Suprapubic skin (tissue), 4 donors: ENCODE measurements around the gene CEP85L. TPM values are rescaled to one million over a fixed set of nuclear protein-coding genes. Genes with fewer than 3 reads are reported as not detected.

Experiments used
- DNase-seq, 2 donors: peaks; one replicate each; pipeline ENCODE4 v3.0.0-alpha.2; 2019; ENCODE audit warnings: low spot score in 2 of 2
- H3K27ac ChIP-seq: fragments of 200-600 bp; sonication (generic); one replicate; pipeline ENCODE4 v1.5.1; 2019
- H3K27me3 ChIP-seq: fragments of 200-600 bp; sonication (generic); one replicate; pipeline ENCODE4 v1.5.1; 2019
- H3K36me3 ChIP-seq: fragments of 200-600 bp; sonication (generic); one replicate; pipeline ENCODE4 v1.5.1; 2019
- H3K4me1 ChIP-seq: fragments of 200-600 bp; sonication (generic); one replicate; pipeline ENCODE4 v1.5.1; 2019
- H3K4me3 ChIP-seq: fragments of 200-600 bp; sonication (generic); one replicate; pipeline ENCODE4 v1.5.1; 2019; ENCODE audit warnings: mild to moderate bottlenecking
- H3K9me3 ChIP-seq: fragments of 200-600 bp; sonication (generic); one replicate; pipeline ENCODE4 v1.5.1; 2019
- EP300 ChIP-seq: sonication (generic); formaldehyde crosslinking; IDR thresholded peaks from one replicate; pipeline ENCODE4 v1.6.1; 2017; ENCODE audit warnings: antibody characterized with exemption
- POLR2A ChIP-seq, 2 donors: fragments of 450-650 bp; IDR thresholded peaks; one replicate each; pipeline ENCODE4 v1.6.1; 2017; ENCODE audit warnings: antibody characterized with exemption in 2 of 2, mild to moderate bottlenecking in 2 of 2, moderate library complexity in 2 of 2
- POLR2AphosphoS5 ChIP-seq, 3 donors: sonication (generic); formaldehyde crosslinking; IDR thresholded peaks; one replicate each; pipeline ENCODE4 v1.6.1; 2017; ENCODE audit warnings: antibody characterized with exemption in 3 of 3
- WGBS: methylation state at CpG from one replicate; pipeline ENCODE4 v1.1.5; 2018; 5-methylcytosine and 5-hydroxymethylcytosine counted together
- total RNA-seq, 4 donors: library from RNA; depleted of rRNA; stranded (reverse); fragments of >200 nt; gene quantifications; one replicate each; pipeline ENCODE4 v1.1.0, GENCODE V29; 2016
- TF ChIP-seq, protein P1 (sequence below), 2 donors: fragments of 200-600 bp in 1 of 2; fragments of 450-650 bp in 1 of 2; sonication (generic) in 1 of 2; IDR thresholded peaks; one replicate each; pipeline ENCODE4 v1.5.1; 2016 to 2019; ENCODE audit warnings: antibody characterized with exemption in 2 of 2, mild to moderate bottlenecking in 1 of 2, moderate library complexity in 1 of 2

The CEP85L gene
- total RNA-seq, 4 donors from 2014 or later: 4.7 to 9.5 (median 5.3) TPM

DNA sequence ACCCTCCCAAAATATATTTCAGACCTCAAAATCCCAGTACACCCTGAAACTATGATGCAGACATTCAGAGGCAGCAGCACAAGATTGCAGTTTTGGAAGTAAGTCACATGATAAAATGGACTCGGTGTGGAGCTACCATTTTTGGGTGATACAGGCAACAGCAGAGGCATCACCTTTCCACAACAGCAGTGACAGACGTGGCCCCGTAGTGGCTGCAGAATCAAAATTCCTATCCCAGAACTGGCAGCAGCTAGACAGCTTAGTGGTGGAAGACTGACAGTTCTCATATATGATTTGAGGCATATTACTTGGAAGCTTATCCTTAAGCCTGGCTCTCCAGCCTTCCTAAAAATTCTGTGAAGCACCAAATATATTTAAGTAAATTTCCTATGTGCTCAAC is 83.4 kb downstream of the CEP85L start:
- H3K9me3 ChIP-seq: no peaks in the 10 kb centered on the region
- H3K36me3 ChIP-seq: no peaks in the 10 kb centered on the region
- DNase-seq: no peak
- no peaks in the 10 kb centered on the region for H3K27me3 ChIP-seq
- no peak overlapping the region for H3K27ac ChIP-seq
- H3K4me1 ChIP-seq: peaks cover 6% of the 10 kb centered on the region
- TF ChIP-seq POLR2A (IDR thresholded peaks at IDR 0.05) (no peak), EP300 (no peak), POLR2AphosphoS5 (IDR thresholded peaks at IDR 0.05) (no peak)
- TF ChIP-seq, protein P1, sequence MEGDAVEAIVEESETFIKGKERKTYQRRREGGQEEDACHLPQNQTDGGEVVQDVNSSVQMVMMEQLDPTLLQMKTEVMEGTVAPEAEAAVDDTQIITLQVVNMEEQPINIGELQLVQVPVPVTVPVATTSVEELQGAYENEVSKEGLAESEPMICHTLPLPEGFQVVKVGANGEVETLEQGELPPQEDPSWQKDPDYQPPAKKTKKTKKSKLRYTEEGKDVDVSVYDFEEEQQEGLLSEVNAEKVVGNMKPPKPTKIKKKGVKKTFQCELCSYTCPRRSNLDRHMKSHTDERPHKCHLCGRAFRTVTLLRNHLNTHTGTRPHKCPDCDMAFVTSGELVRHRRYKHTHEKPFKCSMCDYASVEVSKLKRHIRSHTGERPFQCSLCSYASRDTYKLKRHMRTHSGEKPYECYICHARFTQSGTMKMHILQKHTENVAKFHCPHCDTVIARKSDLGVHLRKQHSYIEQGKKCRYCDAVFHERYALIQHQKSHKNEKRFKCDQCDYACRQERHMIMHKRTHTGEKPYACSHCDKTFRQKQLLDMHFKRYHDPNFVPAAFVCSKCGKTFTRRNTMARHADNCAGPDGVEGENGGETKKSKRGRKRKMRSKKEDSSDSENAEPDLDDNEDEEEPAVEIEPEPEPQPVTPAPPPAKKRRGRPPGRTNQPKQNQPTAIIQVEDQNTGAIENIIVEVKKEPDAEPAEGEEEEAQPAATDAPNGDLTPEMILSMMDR (IDR thresholded peaks at IDR 0.05): no peak
- no peak overlapping the region for H3K4me3 ChIP-seq
- 76% methylated on average over 3 of the region's 3 CpGs for WGBS

DNA sequence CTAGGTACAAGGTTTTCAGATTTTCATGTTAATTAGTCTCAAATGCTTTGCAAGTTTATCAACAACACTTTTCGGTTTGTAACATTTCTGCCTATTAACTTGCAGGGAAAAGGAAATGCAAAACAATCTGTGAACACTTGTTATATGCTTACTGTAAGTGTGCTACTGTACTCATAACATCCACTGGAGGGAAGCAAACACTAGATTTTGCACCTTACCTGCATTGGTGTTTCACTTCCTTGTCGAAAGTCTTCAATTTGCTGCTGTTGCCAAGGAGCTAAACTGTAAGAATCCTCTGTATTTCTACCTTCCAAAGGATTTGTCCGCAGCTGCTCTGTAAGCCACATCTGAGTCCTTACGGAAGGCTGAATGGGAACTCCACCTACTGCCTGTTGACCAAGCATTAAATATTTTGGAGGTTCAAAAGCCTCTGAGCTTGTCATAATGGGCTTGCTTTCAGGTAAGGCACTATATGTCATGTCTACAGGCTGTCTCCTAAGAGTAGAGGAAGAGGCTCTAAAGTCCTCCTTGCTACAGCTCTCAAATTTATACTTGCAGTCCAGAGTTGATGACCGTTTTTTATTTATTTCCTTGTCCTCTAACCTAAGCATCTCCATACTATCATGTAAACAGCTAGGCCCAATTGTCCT is 86.0 kb downstream of the CEP85L start:
- H3K27ac ChIP-seq: no peak overlapping the region
- no peaks in the 10 kb centered on the region for H3K27me3 ChIP-seq
- TF ChIP-seq, protein P1 (IDR thresholded peaks at IDR 0.05): peak in 1 of 2 donors; percentile 23
- no peak for TF ChIP-seq POLR2A (IDR thresholded peaks at IDR 0.05)
- no peak overlapping the region for H3K4me3 ChIP-seq
- WGBS: 65% methylated on average over 5 of the region's 5 CpGs
- H3K36me3 ChIP-seq: no peaks in the 10 kb centered on the region
- no peaks in the 10 kb centered on the region for H3K9me3 ChIP-seq
- no peak for DNase-seq
- H3K4me1 ChIP-seq: peaks cover 6% of the 10 kb centered on the region

DNA sequence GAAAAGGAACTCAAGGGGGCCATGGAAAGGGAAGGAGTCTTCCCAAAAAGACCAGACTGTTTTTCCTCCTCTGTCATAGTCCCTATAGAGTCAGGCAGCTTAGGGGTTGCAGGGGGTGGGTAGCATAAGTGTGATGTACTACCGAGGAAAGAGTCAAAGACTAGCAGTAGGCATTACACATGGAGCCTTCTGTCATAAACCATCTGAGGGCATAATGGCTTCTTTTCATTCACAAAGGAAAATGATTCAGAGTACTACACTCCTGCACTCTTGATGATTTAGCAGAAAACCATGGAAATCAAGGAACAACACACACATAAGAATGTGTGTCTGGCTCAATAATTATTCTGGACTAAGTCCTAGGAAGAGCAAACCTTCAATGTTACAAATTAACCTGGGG is 88.4 kb downstream of the CEP85L start:
- no peak overlapping the region for H3K4me3 ChIP-seq
- no peaks in the 10 kb centered on the region for H3K27me3 ChIP-seq
- no peaks in the 10 kb centered on the region for H3K36me3 ChIP-seq
- H3K27ac ChIP-seq: no peak overlapping the region
- WGBS: 70% methylated on average over 1 of the region's 1 CpG
- H3K9me3 ChIP-seq: no peaks in the 10 kb centered on the region
- no peak for DNase-seq
- TF ChIP-seq POLR2AphosphoS5 (IDR thresholded peaks at IDR 0.05): no peak
- no peaks in the 10 kb centered on the region for H3K4me1 ChIP-seq

DNA sequence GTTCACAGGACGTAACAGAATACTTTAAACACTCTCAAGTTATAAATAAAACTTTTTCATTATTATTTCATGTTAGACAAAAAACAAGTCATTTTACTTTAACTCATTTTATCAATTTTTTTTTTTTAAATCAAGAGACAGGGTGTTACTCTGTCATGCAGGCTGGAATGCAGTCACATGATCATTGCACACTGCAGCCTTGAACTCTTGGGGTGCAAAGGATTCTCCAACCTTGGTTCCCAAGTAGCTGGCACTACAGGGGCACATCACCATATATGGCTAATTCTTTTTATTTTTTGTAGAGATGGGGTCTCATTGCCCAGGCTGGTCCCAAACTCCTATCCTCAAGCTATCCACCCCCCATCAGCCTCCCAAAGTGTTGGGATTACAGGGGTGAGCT is 89.1 kb downstream of the CEP85L start:
- TF ChIP-seq POLR2A (IDR thresholded peaks at IDR 0.05): no peak
- TF ChIP-seq, protein P1 (IDR thresholded peaks at IDR 0.05): no peak
- TF ChIP-seq EP300: no peak
- TF ChIP-seq POLR2AphosphoS5 (IDR thresholded peaks at IDR 0.05): no peak
- Histone ChIP-seq H3K4me1 (no peaks in the 10 kb centered on the region), H3K27ac (no peak overlapping the region), H3K36me3 (no peaks in the 10 kb centered on the region), H3K4me3 (no peak overlapping the region), H3K27me3 (no peaks in the 10 kb centered on the region), H3K9me3 (no peaks in the 10 kb centered on the region)
- no peak for DNase-seq
- 77% methylated on average over 1 of the region's 1 CpG for WGBS

DNA sequence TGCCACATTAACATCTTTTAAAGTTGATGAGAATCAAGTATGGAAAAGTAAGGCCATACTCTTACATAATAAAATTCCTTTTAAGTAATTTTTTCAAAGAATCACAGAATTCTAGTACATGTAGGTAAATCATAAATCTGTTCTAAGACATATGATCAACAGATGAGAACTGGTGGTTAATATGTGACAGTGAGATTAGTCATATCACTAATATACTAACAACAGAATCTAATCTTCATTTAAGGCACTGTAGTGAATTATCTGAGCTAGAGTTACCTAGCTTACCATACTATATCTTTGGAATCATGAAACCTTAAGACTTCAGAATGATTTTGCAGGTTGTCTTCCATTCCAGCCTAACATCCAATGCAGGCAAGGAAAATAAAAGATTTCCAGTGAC is 91.7 kb downstream of the CEP85L start:
- Histone ChIP-seq H3K27ac (no peak overlapping the region), H3K9me3 (no peaks in the 10 kb centered on the region)
- DNase-seq: no peak

More for the DNA sequence above, 91.7 kb downstream of the CEP85L start:
- no peaks in the 10 kb centered on the region for H3K36me3 ChIP-seq
- H3K4me1 ChIP-seq: no peaks in the 10 kb centered on the region
- no peak overlapping the region for H3K4me3 ChIP-seq
- no peaks in the 10 kb centered on the region for H3K27me3 ChIP-seq
- TF ChIP-seq, protein P1 (IDR thresholded peaks at IDR 0.05): no peak
- TF ChIP-seq EP300: no peak
- TF ChIP-seq POLR2A (IDR thresholded peaks at IDR 0.05): no peak
- TF ChIP-seq POLR2AphosphoS5 (IDR thresholded peaks at IDR 0.05): no peak
